GM20000 (cell line): ENCODE results near the gene PCA3.

ENCODE experiments used
- DNase-seq: peaks from one replicate; pipeline ENCODE4 v3.0.0; 2012; ENCODE audit warnings: low spot score
- CTCF ChIP-seq: IDR thresholded peaks from 2 replicates; pipeline ENCODE4 v1.5.1; 2012; ENCODE audit warnings: mild to moderate bottlenecking, control low read depth; ENCODE audit errors: extremely low read depth, missing control alignments

The PCA3 gene

GRCh38 chr9:76785501-76785900 is 21.3 kb downstream of the PCA3 start:
- no peak for DNase-seq
- TF ChIP-seq CTCF = no peak

- DNase-seq = no peak
- no peak for TF ChIP-seq CTCF
Observed at GRCh38 chr9:76787677-76788076, 23.4 kb downstream of the PCA3 start.

- no peak for DNase-seq
- no peak for TF ChIP-seq CTCF
Observed at GRCh38 chr9:76789840-76790239, 25.6 kb downstream of the PCA3 start.

- no peak for DNase-seq
- no peak for TF ChIP-seq CTCF
Observed at GRCh38 chr9:76793784-76794431, 29.7 kb downstream of the PCA3 start.

GRCh38 chr9:76796296-76796695 is 32.1 kb downstream of the PCA3 start:
- DNase-seq = no peak
- no peak for TF ChIP-seq CTCF

- TF ChIP-seq CTCF = no peak
- DNase-seq = peak; percentile 20
Observed at GRCh38 chr9:76798527-76798926, 34.3 kb downstream of the PCA3 start.

- no peak for TF ChIP-seq CTCF
- DNase-seq = no peak
Observed at GRCh38 chr9:76799473-76799872, 35.2 kb downstream of the PCA3 start.
